Activated CD8-positive, alpha-beta memory T cell treated with anti-CD3 and anti-CD28 coated beads for 36 hours (primary cell): ENCODE results near the gene GRAMD4. TPM values are rescaled to one million over a fixed set of nuclear protein-coding genes. Genes with fewer than 3 reads are reported as not detected.

Experiments used
- CTCF ChIA-PET: fragments of 350-600 bp; sonication (Branson Sonifier 250); formaldehyde crosslinking; loops from one replicate; lab custom pipeline; 2021; ENCODE audit warnings: antibody characterized with exemption; lab: Charles Lee
- POLR2A ChIA-PET: fragments of 350-600 bp; sonication (Branson Sonifier 250); formaldehyde crosslinking; loops from one replicate; lab custom pipeline; 2021; ENCODE audit warnings: antibody characterized with exemption; lab: Charles Lee
- total RNA-seq, 2 experiments: library from RNA; stranded (reverse); gene quantifications; one replicate each; pipeline ENCODE4 v1.2.3, GENCODE V29; 2021

The GRAMD4 gene
- total RNA-seq, 2 experiments from 2014 or later: 31.4 to 36.4 TPM

DNA sequence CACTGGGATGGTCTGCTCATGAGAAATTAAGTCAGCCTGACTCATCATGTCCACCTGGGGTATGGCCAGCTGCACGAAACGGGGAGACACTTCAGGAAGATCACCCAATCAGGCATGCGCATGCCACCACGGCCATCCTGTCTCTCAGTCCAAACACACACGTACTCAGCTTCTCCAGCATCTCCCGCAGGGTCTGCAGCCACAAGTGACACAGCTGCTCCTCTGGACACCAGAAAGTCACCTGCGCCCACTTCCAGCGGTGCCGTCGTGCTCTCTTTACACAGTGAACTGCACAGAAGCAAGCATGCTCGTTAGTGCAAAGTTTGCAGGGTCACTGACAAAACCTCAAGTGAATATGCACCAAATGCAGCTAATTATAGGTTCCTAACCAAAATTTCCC, 99.7 kb downstream of the GRAMD4 start:
- POLR2A ChIA-PET: no interaction called here
- CTCF ChIA-PET: no interaction called here

DNA sequence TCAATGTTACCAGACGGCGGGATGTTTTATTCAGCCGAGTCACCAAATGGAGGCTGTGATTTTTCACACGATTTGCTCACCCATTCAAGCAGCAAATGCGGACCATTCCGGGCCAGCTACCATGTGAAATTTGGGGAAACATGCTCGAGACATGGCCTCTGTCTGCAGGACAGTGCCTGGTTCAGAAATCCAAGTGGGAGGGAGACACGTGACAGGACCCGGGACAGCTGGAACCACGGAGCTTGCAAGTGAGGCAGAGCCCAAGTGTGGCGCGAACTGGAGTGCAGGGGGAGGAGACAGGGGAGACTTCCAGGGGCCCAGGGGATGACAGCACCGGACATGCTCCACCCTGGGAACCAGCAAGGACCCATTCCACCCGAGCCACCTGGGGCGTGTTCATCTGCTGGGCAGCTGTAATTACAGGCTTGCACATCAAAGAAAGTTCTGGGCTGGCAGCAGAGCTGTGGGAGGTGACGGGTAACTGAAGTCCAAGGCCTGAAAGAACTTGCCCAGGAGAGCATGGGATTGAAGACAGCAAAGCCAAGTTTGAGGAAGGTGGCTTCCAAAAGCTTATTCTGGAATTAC, 101.4 kb downstream of the GRAMD4 start:
- POLR2A ChIA-PET: interaction anchor here (0.5 kb wide), 1 partner anchor 96 kb away, joined by 3 read pairs; no protein-coding TSS in a partner anchor
- CTCF ChIA-PET: no interaction called here

DNA sequence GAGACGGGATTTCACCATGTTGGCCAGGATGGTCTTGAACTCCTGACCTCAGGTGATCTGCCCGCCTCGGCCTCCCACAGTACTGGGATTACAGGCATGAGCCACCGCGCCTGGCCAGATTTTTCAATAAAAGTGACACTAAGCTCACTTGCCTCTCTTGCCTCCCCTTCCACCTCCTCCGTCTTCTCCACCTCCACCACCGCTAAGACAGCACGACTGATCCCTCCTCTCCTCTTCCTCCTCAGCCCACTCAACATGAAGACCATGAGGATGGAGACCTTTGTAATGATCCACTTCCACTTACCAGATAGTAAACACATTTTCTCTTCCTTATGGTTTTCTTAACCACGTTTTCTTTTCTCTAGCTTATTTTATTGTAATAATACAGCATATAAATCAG, 103.7 kb downstream of the GRAMD4 start:
- CTCF ChIA-PET: no interaction called here
- POLR2A ChIA-PET: no interaction called here

DNA sequence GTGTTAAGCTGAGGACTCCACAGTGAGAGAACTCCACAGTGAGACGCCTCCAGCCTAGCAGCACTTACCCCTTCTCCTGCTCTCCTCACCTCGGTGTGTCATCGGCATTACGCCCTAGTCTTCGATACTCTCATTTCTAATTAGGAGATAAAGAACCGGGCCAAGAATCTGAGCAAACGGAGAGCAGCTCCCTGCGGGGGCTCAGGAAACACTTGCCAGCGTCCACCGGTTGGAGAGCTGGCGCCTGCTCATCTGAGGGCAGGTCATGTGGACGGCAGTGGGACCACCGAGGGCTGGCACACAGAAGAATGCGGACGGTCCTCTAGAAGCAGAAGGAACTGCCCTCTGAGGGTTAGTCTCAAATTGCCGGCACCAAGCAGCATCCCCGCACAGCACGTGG, 104.9 kb downstream of the GRAMD4 start:
- ChIA-PET POLR2A (no interaction called here), CTCF (no interaction called here)

DNA sequence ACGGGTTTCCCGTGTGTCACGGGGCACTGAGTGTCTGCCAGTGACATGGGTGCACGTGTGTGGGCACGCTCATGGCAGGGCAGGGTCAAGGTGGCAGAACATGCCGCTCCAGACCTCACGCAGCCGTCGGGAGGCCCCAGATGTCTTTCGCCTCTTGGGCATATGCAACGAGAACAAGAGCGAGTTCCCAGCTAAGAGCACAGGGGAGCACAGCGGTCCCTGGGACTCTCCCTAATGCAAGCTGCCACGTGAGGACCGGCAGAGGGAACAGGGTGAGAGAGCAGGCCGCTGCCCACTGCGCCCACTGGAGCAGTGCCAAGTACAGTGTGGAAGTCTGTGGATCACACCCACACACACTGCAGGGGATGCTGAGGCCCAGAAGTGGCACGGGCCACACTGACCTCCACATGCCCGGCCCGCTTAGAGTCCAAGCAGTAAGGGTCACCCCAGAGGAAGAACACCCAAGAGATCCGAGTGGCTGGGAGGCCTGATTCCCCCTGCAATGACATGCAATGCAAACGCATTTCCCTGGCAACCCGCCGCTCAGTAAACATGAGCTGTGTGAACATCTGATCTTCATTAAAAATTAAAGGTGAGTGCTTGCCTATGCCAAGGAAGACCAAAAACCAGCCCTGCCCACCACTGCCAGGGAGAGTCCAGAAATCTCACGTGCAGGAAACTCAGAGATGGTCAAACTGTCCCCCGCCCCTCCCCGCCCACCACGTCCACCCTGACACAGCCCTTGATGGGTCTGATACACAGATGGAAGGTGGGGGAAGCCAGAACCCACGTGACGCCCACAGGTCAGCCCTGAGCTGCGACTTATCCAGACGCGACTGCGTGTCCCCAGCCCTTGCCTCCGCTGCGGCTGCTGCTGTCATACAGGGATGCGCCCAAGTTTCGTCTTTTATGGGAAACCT, 106.1 kb downstream of the GRAMD4 start:
- ChIA-PET POLR2A (interaction anchor here (0.6 kb wide), 1 partner anchor 115 kb away, joined by 5 read pairs; no protein-coding TSS in a partner anchor), CTCF (no interaction called here)

DNA sequence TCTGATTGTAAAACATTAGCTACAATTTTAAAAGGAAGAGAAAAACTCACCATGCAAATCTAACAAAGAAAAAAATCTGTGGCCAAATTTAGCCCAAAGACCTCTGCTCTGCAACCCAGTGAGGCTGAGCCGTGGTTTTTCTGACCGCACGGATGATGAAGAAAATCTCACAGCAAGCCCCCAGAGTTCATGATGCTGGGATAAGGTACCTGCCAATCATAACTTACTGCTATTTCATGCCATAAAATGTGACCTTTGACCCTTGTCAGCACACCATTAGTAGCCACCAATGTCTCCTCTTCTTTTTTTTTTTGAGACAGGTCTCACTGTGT, 106.8 kb downstream of the GRAMD4 start:
- POLR2A ChIA-PET: no interaction called here
- CTCF ChIA-PET: no interaction called here

DNA sequence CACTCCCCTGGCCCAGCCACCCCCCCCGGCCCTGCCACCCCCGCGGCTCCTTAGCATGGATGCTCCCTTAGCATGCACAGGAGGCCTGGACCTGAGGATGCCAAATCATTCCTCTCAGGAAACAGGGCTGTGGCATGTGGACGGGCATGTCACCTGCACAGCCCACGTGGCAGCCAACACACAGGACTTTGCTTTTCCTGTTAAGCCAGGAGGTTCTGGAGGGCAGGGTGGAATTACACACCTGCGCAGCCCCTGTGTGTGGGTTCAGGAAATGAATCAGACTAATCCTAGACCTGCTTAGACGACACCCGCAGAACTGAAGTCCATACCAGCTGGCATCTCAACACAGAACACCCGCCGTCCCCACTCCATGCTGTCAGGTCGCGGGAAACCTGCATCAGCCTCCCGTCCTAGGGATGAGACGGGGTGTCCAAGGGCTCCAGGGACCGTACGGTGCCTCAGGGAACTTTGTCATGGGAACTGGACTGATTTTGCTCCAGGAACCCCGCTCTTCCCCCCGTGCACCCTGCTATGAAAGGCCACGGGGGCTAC, 107.7 kb downstream of the GRAMD4 start:
- ChIA-PET CTCF (no interaction called here), POLR2A (no interaction called here)

DNA sequence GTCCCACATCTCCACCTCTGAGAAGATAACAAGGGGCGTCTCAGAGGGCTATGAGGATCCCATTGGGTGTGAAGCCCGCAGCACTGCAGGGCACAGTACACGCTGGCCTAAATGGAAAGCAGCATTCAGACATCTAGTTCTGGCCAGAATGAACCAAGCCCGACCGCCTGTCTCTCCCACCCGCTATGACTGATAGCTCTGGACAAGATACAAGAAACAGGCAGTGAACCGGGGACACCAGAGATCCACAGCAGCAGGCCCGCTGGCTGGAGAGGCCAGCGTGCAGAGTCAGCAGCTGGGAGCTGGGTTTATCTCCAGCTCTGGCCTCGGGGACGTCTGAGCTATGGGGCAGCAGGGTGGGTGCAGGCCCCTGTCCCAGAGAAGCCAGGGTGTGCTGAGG, 108.3 kb downstream of the GRAMD4 start:
- POLR2A ChIA-PET: no interaction called here
- CTCF ChIA-PET: no interaction called here

Other genes with a start within 250 kb of the GRAMD4 start
- gene CELSR1, start 82.8 kb upstream of the GRAMD4 start, total RNA-seq: under 1 TPM; 0.10 to 0.17 TPM
- gene CERK, start 117.9 kb downstream of the GRAMD4 start, total RNA-seq: 10 to 100 TPM; 52.8 to 56.0 TPM
- gene TBC1D22A, start 142.3 kb downstream of the GRAMD4 start, total RNA-seq: 10 to 100 TPM; 37.4 TPM